A673 (cell line): ENCODE data around the gene TSPAN19.

Experiments
- EZH2 ChIP-seq: fragments of 200-600 bp; sonication (generic); IDR thresholded peaks from 2 replicates; pipeline ENCODE4 v1.6.1; 2017; ENCODE audit warnings: borderline replicate concordance, low read depth, mild to moderate bottlenecking, mixed read lengths, antibody characterized with exemption, low read length; ENCODE audit not compliant: poor library complexity, severe bottlenecking
- TF ChIP-seq, protein P1 (sequence below): fragments of 300-800, 200-600 bp; sonication (generic); conservative IDR thresholded peaks from 2 replicates; pipeline ENCODE4 v1.5.1; 2017; ENCODE audit warnings: low read depth, mild to moderate bottlenecking, antibody characterized with exemption, low read length, moderate library complexity, mixed read lengths

DNA sequence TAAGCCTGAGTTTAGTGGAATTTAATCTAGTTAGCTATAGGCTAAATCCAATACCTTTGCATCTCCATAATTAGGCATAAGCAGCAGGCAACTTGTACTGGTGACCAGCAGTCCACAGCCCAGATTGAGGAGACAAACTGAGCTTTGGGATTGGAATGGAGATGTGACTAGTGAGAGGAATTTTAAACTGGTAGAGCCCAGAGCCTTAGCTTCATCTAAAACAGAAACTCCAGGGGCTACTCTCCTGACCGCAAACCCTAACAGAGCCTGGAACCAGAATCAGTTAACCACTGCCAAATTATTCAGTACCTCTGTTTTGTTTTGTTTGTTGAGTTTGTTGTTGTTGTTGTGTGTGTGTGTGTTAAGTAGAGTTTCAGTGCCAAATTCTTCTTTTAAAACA lies 53.2 kb downstream of the TSPAN19 start:
- TF ChIP-seq, protein P1, sequence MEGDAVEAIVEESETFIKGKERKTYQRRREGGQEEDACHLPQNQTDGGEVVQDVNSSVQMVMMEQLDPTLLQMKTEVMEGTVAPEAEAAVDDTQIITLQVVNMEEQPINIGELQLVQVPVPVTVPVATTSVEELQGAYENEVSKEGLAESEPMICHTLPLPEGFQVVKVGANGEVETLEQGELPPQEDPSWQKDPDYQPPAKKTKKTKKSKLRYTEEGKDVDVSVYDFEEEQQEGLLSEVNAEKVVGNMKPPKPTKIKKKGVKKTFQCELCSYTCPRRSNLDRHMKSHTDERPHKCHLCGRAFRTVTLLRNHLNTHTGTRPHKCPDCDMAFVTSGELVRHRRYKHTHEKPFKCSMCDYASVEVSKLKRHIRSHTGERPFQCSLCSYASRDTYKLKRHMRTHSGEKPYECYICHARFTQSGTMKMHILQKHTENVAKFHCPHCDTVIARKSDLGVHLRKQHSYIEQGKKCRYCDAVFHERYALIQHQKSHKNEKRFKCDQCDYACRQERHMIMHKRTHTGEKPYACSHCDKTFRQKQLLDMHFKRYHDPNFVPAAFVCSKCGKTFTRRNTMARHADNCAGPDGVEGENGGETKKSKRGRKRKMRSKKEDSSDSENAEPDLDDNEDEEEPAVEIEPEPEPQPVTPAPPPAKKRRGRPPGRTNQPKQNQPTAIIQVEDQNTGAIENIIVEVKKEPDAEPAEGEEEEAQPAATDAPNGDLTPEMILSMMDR = no peak
- no peak for TF ChIP-seq EZH2
